GM21528 (cell line): Measurements from ENCODE around the gene SHC3.

ENCODE experiments used
- ATAC-seq: cut with Tn5 transposase; IDR thresholded peaks from one replicate; pipeline ENCODE4 v1.9.1; 2021; ENCODE audit warnings: mild to moderate bottlenecking, moderate library complexity; ENCODE audit not compliant: unreplicated experiment, low FRiP score

SHC3 gene

DNA sequence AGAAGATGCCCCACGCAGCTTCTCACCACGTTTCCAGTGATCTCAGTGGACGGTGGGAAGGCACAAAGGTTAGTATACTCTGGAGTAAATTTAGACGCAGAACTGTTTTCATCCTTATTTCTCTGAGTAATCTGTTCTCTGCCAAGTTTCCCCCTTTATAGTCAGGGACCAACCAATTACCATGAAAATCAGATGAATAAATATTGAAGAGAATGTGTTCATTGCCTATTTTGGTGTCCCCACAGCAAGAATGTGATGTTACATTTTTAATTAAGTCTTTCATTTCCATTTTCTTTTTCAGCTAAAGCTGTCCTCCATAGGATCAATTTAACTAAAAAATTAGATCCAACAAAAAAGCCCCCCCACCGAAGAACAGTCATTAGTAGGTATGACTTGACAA lies 146.0 kb downstream of the SHC3 start:
- no peak for ATAC-seq

DNA sequence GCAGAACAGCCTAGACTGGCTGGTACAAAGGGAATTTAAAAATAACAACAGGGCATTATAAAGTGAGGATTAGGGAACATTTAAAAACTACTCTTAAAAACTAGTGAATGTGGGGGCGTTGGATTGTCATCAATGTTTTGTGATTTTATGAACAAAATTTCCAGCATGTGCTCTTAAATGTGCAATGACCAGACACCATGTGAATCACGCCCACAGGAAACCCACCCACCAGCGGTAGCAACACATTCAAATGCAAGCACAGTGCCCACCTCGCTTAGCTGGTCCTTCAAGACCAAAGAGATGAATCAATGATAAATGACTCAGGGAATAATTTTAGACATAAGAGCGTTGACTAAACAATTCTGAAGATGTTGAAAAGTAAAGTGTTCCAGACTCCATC lies 146.4 kb downstream of the SHC3 start:
- ATAC-seq = no peak

DNA sequence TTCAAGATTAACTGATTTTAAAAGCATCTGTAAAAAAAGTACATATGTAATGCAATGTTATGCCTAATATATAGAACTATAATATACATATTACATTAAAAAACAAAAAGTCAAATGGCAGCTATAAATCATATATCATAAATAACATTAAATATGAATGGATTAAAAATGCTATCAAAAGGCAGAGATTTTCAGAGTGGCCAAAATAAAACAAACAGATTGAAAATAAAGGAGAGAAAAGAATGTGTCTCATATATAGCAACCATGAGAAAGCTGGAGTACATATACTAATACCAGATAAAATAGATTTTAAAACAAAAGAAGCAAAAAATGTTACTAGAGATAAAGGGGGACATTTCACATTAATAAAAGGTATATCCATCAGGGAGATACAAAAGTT lies 148.8 kb downstream of the SHC3 start:
- no peak for ATAC-seq

DNA sequence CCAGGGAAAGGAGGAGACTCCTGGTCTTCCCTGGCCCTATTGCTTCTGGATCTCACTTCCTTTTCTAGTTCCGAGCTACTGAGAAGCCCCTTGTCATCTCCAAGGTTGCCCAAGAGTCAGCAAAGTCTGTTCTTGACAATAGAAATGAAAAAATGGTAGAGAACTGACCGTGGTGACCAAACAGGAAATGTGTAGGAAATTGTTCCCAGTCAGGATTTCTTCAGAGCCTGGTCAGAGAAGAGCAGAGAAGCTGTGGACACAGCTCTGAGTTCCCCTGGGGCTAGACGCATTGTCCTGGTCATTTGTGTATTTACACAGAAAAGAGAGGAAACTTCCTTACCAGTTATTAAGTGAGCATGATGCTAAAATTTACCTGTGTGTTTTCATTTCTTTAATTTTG lies 151.7 kb downstream of the SHC3 start:
- ATAC-seq = no peak

DNA sequence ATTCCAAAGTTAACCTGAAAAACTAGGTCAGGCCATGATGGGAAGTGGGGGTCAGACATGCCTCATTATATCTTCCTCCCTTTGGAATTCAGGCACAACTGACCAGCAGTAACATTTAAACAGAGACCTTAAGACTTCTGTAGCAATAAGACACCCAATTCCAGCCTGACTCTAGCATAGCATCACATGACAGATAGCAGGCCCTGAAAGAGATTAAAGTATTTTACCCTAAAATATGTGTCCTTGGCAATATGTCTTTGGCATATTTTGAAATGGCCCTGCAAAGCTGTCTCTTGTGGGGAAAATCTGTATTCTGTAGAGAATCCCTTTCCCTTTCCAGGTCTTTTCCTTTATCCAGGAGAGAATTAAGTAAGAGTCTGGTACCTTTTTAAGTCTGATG lies 153.1 kb downstream of the SHC3 start:
- no peak for ATAC-seq

DNA sequence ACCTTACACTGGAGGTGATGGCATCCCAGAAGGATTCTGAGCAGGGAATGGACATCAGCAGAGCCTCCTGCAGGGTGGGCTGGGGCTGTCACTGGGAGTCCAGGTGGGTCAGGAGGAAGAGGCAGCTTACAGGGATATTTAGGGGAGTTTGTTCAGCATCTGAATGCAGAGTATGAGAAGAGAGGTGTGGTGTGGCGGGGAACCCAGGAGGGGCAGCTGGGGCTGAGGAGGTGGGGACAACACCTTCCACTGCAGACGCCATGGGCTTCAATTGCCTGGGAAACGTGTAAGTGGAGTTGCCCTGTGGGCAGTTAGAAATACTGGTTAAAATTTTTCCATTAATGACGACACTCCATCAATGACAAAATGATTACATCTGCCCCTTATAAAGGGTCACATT lies 153.9 kb downstream of the SHC3 start:
- no peak for ATAC-seq

DNA sequence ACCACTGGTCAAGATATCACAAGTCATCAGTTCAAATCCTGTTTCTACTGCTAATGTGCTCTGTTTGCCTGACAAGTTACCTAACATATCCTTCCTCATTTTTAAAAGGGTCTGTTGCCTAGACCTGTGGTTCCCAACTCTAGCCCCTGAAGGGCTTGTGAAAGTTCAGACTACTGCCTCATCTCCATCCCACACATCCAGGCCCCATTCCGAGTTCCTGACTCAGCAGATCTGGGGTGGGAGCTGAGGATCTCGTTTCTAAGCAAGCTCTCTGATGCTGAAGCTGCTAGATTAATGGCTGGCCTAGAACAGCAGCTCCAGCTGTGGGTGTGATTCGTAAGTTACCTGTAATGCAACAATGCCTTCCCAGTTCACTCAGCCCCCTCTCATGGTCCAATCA lies 154.9 kb downstream of the SHC3 start:
- no peak for ATAC-seq

DNA sequence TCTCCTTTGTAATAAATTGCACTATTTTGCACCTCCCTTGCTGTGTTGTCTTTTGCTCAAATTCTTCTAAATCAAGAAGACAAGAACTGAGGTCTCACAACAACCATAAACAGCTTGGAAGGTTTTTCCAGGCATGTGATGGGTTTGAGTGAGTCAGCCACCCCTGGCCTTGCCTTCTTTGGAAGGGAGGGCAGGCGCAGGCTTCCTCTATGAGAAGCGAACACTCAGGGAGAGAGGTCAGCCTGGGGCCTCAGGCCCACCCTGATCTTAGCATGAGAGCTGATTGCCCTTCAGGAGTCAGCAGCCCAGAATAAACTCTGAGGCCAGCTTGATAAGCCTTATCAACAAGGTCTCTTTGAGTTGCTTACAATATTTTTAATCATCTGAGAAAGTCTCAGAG lies 155.7 kb downstream of the SHC3 start:
- ATAC-seq = no peak

DNA sequence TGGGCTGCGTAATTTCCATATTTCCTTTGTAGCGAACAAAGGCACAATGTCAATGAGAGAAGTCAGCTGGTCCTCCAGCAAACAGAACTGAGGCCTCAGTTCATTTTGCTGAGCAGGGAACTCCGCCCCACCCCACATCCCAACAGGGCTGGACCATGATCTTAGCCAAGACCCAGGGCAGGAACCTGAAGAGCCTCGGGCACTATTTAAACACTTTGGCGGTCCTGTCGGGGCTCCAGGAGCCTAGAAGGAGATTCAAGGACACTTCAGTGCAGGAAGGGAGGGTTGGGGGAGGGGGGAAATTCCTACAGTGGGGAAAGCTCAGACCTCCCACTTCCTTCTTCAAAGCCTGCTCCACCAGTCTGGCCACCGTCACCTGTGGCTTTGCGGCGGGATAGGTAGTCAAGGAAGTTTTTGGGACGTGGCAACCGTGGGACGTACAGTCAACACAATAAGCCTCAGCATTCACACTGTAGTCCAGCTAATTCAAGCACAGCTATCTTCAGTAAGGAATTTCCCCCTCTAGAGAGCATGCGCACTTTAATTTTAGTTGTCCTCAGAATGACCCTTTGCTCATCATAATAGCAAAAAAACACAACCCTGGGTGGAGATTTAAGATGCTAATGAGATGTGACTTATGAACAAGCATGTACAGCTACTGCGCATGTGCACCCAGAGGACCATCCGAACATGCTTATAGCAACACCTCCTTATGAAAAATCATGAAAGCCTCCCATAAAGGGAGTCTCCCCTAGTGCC lies 156.4 kb downstream of the SHC3 start:
- ATAC-seq = no peak

DNA sequence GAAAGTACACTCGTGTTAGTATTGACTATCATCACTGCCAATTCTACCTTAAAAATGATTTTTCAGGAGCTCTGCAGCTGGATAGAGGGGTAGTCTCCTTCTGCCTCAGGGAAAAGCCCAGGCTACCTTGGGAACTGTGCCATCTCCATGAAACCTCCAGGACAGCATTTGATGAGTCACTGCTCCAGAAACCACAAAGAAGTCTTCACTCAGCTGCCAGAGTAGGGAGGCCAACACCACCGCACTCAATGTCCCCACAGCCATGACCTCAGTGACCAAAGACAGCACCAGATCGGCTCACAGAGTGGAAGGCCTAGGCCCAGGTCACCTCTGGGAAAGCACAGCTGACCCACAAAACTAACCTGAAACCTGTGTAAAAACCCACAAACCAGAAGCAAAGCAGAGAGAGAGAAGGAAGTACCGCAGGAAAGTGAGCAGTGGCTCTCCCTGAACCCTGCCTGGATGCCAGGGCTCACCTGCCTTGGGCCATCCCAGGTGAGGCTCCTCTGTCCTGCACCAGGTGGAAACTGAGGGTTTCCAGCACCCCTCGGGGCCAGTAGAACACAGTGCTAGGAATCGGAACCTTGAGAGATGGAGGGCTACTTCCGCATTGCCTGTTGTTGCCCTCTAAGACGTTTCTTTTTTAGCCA lies 157.3 kb downstream of the SHC3 start:
- no peak for ATAC-seq

DNA sequence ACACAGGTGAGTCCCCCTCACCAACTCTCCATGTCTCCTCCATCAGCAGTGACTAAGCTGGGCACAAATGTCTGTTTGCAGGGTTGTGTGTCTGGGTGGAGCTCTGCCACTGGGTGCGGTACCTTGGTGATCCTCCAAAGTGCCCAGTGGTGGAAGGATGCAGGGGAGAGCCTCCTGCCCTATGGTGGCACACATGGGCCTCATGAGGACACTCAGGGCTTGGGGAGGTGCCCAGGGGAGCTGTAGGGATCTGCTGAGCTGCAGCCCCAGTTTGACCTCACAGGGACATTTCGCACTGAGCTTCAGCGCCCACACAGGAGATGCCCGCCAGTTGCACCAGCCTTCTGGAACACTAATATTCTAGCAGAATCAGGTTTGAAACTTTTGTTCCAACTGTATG lies 157.9 kb downstream of the SHC3 start:
- ATAC-seq = no peak

DNA sequence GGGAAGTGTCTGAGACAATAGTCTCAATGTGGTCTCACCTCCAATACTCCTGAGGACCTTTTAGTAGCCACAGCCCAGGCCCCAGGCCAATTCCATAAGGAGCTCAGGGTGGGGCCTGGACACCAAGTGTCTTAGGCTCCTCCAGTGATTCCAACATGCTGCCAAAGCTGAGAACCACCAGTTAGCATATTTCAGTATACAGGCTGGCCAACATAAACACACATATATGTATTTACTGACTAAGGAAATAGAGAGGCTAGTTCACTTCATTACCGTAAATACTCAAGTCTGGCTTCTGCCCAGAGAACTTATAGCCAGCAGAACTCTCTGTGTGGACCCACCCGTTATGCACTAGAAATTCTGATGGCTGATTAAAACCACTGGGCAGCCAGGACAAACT lies 163.3 kb downstream of the SHC3 start:
- no peak for ATAC-seq

DNA sequence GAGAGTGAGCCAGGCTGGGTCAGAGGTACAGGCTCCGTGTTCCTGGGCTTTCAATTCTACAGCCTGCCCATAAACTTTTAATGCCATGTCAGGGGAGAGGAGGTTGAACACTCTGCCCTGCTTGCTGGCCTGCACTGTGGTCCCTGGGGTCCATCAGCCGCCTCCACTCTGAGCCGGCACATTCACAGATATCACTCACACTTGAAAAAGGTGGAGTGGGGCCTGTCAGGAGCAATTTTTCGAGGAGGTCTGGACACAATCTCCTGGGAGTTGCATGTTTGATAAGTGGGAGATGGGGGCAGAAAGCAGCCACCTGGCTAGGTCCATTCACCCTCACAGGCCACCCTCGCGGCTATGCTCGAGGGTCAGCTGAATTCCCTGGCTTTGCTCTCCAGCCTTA lies 164.5 kb downstream of the SHC3 start:
- ATAC-seq = no peak

DNA sequence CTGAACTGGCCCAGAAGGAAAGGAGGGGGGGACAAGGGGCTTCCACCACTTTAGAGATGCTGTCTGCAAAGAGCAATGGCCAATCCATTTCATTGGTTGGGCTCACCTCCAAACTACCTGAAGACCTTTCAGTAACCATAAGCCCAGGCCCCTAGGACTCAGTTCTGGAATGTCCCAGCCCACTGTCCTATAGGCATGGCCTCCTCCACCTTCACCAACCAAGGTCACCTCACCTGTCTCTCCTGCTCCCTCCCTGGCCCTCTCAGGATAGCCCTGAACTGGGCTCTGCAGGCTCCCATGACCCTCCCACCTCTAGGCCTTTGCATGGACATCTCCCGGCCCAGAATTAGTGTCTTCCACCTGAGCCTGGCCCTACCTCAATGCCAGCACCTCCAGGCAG lies 165.0 kb downstream of the SHC3 start:
- ATAC-seq = no peak

DNA sequence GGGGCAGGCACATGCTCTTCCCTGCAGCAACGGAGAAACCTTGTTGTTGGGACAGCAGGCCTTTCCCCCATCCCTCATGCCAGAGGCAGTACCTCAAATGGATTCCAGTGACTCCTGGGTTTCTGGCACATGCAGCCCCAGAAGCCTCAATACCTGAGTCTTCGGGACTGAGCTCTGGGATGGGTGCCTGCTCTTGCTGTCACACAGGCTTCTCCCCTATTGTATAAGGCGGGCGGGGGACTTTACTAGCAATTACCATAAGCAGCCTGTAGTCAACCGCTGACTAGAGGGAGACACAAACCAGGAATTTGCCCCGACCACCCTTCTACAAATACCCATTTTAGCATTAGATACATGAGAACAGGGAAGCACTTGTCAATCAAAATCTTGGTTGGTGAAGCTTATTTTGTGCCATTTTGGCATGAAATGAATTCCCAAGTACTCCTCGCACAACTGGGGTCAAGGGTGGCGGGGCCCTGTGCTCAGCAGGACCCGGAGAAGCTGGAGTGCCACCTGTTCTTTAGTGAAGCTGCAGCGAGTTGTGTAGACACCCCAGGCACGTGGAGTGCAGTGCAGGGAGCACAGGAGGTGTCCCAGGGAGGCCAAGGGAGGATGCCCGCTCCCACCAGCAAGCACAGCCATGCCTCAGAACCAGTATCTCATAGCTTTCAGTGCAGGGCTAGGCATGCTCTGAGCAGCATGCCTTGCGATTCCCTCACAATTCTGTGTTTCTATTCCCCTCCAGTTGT lies 166.2 kb downstream of the SHC3 start:
- ATAC-seq = no peak

DNA sequence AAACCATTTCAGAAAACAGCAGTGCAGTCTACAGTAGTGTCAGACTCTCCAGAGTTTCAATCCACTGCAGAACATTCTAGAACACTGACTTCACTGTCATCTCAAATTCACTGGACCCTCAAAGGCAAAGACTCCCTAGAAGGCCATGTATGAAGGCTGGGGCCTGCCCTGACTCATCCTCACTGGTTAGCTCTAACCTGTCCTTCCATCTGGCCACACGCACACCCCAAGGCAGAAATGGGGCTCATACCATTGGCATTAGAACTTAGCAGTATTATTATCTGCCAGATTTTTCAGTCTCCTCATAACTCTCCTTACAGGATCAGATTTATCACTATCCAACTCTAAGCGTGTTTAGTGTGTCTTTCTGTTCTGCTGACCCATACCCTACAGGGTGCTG lies 166.9 kb downstream of the SHC3 start:
- ATAC-seq = no peak

DNA sequence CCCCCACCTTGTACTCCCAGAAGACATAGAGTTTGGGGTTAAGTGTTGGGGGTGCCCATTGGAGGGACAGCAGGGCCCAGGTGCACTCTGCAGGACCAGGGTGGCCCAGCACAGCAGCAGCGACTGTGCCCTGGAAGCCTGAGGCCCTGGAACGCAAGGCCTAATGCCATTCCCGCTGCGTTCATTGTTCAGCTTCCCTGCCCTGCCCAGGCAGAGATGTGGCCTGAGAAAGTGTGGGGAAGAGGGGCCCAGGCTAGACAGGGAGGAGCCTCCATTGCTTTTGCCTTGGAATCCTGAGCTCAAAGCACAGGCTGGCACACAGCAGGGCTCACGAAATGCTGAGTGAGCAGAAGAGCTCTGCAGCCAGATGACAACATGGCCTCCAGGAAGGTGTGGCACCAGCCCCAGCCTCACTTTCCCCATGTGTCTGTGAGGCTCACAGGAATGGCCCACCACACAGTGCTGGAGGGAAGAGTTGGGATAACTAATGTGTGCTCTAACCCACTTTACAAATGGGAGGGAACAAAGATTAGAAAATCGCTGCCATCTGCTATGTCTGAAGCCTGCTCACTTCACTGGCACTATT lies 168.0 kb downstream of the SHC3 start:
- no peak for ATAC-seq

DNA sequence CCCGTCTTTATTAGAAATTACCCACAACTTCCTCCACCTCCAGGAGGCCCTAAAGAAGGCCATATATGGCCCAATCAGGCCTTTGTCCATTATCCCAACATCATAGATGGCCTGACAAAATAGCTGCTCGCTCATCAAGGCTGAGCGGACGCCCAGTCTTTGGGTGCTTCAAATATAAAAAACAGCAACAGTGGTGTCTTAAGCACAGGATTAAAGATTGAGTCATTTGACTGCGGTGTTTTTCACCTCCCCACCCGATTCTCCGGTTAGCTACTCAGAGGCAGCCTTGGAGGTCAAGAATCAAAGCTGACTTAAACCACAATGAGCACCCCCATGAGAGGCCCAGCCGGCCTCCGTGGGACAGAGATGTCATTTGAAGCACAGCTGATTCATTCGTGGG lies 168.6 kb downstream of the SHC3 start:
- ATAC-seq = no peak

DNA sequence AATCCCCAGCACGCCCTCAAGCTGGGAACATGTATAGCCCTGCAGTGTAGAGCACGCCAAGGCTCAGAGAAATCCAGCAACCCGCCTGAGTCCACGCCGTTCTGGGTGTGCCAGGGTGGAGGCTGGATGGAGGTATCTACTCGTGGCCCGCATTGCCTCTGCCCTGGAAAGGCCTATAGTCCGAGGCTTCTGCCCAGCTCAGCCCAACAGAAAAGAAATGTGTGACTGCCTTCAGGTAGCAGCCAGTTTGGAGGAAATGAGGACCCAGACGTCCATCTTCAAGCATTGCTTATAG lies 169.1 kb downstream of the SHC3 start:
- ATAC-seq = no peak

DNA sequence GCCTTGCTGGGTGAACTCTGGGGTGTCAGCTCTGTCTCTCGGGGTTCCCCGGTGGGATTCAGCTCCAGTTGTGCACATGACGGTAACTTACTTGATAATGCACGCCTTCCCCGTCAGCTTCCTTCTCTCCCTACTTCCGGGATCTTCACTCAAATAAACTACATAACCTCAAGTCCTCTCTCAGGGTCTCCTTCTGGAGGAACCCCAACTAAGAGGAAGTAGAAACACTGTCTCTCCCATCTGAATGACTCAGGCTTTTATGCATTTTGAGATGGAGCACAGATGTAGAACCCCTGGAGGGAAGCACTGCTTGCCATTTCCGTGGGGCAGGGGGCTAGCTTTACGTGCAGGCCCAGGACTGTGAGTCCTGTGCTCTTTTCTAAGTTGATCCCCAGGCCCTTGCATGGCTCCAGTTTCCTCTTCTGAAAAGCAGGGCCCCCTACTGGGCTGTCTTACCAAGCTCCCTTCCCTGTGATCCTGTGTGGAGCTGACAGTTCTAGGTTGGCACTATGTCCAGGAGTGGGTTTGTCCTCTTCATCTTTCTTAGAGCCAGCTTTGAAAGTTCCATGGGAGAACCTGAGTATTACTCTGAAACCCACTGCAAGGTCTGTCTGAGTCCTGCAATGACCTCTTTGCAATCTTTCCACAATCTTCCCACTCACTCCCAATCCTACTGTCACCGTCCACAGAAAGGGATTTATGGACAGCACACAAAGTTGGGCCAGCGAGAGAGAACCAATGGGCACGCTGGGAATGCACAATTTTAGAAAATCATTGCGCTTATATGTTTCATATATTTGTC lies 169.7 kb downstream of the SHC3 start:
- no peak for ATAC-seq
